K562 (cell line): ENCODE results near the gene CRABP2. TPM values are rescaled to one million over a fixed set of nuclear protein-coding genes. Genes with fewer than 3 reads are reported as not detected.

Source experiments
- CBX8 ChIP-seq: fragments of 200-600 bp; sonication (generic); IDR thresholded peaks from 2 replicates; pipeline ENCODE4 v1.6.1; 2012; ENCODE audit warnings: borderline replicate concordance, mixed run types, low read depth, mild to moderate bottlenecking, moderate library complexity, mixed read lengths, low read length, control low read depth, inconsistent platforms; ENCODE audit not compliant: poor library complexity, severe bottlenecking; ENCODE audit errors: extremely low read depth
- CREBBP ChIP-seq: IDR thresholded peaks from one replicate; pipeline ENCODE4 v1.6.1; 2012; ENCODE audit warnings: low read depth, mild to moderate bottlenecking, control low read depth, inconsistent platforms, low read length
- FOXO4 ChIP-seq: fragments of 450-650 bp; formaldehyde crosslinking; IDR thresholded peaks from 2 replicates; pipeline ENCODE4 v1.4.0; 2020; ENCODE audit warnings: mild to moderate bottlenecking, moderate library complexity
- GMEB1 ChIP-seq: fragments of 250-450 bp; sonication (Bioruptor Pico); IDR thresholded peaks from 2 replicates; pipeline ENCODE4 v1.4.0; 2020; ENCODE audit warnings: mild to moderate bottlenecking
- KLF6 ChIP-seq: fragments of 250-450 bp; sonication (Bioruptor Pico); IDR thresholded peaks from 2 replicates; pipeline ENCODE4 v1.4.0; 2020; ENCODE audit warnings: mild to moderate bottlenecking, moderate library complexity, borderline replicate concordance
- SRF ChIP-seq, 2 experiments: fragments of 250-450, 450-650 bp in 1 of 2; sonication (Bioruptor Pico) in 1 of 2; sonication (generic) in 1 of 2; formaldehyde crosslinking; IDR thresholded peaks; 2 replicates each; pipeline versions ENCODE4 v1.5.0 to v1.5.1; 2020 to 2022; ENCODE audit warnings: mild to moderate bottlenecking in 1 of 2, missing genetic modification reagents in 1 of 2
- SRSF7 ChIP-seq: fragments of 200-400 bp; formaldehyde crosslinking; optimal IDR thresholded peaks from 2 replicates; pipeline ENCODE3; 2017; ENCODE audit warnings: mild to moderate bottlenecking, low read depth, low read length
- STAT5B ChIP-seq: fragments of 250-450 bp; sonication (Bioruptor Pico); IDR thresholded peaks from 2 replicates; pipeline ENCODE4 v1.8.0; 2021; ENCODE audit warnings: mild to moderate bottlenecking, inconsistent platforms
- USF1 ChIP-seq: sonication (generic); formaldehyde crosslinking; IDR thresholded peaks from 2 replicates; pipeline ENCODE4 v1.9.0; 2022; ENCODE audit warnings: mild to moderate bottlenecking, missing genetic modification reagents
- ZNF23 ChIP-seq: fragments of 250-450 bp; sonication (Bioruptor Pico); IDR thresholded peaks from 2 replicates; pipeline ENCODE4 v1.4.0; 2020; ENCODE audit warnings: mild to moderate bottlenecking
- ZNF318 ChIP-seq, 2 experiments: fragments of 450-650 bp; IDR thresholded peaks; 2 replicates each; pipeline ENCODE4 v1.6.1; 2016; ENCODE audit warnings: mild to moderate bottlenecking in 2 of 2, borderline replicate concordance in 1 of 2, low read depth in 1 of 2, moderate library complexity in 1 of 2
- ZNF511 ChIP-seq: sonication (generic); formaldehyde crosslinking; IDR thresholded peaks from 2 replicates; pipeline ENCODE4 v1.8.0; 2022; ENCODE audit warnings: mild to moderate bottlenecking, missing genetic modification reagents
- ZNF57 ChIP-seq: fragments of 450-650 bp; formaldehyde crosslinking; IDR thresholded peaks from 2 replicates; pipeline ENCODE4 v1.4.0; 2020; ENCODE audit warnings: mild to moderate bottlenecking, moderate library complexity
- polyA plus RNA-seq, 8 experiments: library from polyadenylated mRNA; depleted of rRNA in 4 of 8; stranded (reverse) in 5 of 8; unstranded in 3 of 8; fragments of >200 nt; fragmentation: Nextera tagmentation in 2 of 8; fragmentation: Illumina TruSeq in 1 of 8; extraction: Ambion mirVana in 2 of 8; extraction: Trizol in 1 of 8; gene quantifications; 2 replicates each; pipeline versions ENCODE4 v1.2.1 to v1.2.3, GENCODE V29; 2011 to 2014; ENCODE audit warnings: inconsistent platforms in 1 of 8, missing spikeins in 1 of 8
- total RNA-seq, 7 experiments: library from RNA; depleted of rRNA in 6 of 7; stranded (reverse); fragments of >200 nt in 6 of 7; fragmentation: Illumina TruSeq in 2 of 7; extraction: Trizol in 2 of 7; gene quantifications; 2 replicates each; pipeline versions ENCODE4 v1.2.1 to v1.2.3, GENCODE V29; 2011 to 2021; ENCODE audit warnings: low replicate concordance in 1 of 7

The CRABP2 gene
- total and polyA plus RNA-seq, 9 of the 15 experiments (the other 6 are each of a cell fraction or from before 2014, with no cell fraction given), result 0.30 to 2.5 (median 0.82) TPM

- TF ChIP-seq GMEB1 (CRISPR knock-in tag) (peak; percentile 73), CBX8 (no peak), USF1 (peak; percentile 66), ZNF57 (CRISPR knock-in tag) (no peak), STAT5B (no peak), CREBBP (no peak), ZNF511 (CRISPR knock-in tag) (peak; percentile 91), SRF (CRISPR knock-in tag; IDR thresholded peaks at IDR 0.05) (peak; percentile 26 to 73; a peak in 2 of 4 replicates), KLF6 (peak; percentile 73; the same call in 1 of the 2 replicates), ZNF318 (IDR thresholded peaks at IDR 0.05; ENCODE audit: borderline replicate concordance in 1 of 2, low read depth in 1 of 2) (no peak), ZNF23 (CRISPR knock-in tag) (no peak), FOXO4 (no peak), SRSF7 (no peak)
Measured at GRCh38 chr1:156740741-156741480, 35.5 kb upstream of the CRABP2 start, which contains the start of gene MRPL24 (continued).
